Right ventricle myocardium superior (tissue), 1 donor: ENCODE data around the gene MRGPRX4. TPM values are rescaled to one million over a fixed set of nuclear protein-coding genes. Genes with fewer than 3 reads are reported as not detected.

Source experiments
- ATAC-seq: fragments of 200-7000 bp; cut with Tn5 transposase; one replicate; pipeline ENCODE4 v1.9.1; 2020; ENCODE audit warnings: mild to moderate bottlenecking; ENCODE audit not compliant: poor library complexity
- DNase-seq: peaks from one replicate; pipeline ENCODE4 v3.0.0-alpha.2; 2020
- intact Hi-C: fragments of 100-400 bp; cut with DNase I; formaldehyde crosslinking; loops from one replicate; pipeline ENCODE4 v1.11.2; 2022
- total RNA-seq: library from RNA; stranded (reverse); fragmentation: NEBNext Ultra II Directional; extraction: Animal tissue kit (Norgen Biotek cat#: 25700); gene quantifications from one replicate; pipeline ENCODE4 v1.2.1, GENCODE V29; 2021
- donor health status: DM: no; HTN: yes; CAD: no; lungs with severe emphysema.

MRGPRX4 gene
- total RNA-seq, 1 donor from 2014 or later, result not detected

GRCh38 chr11:18203723-18204122 is 31.1 kb downstream of the MRGPRX4 start:
- ATAC-seq (no peak), DNase-seq (no peak)
- intact Hi-C loops, result no loop called here

GRCh38 chr11:18204220-18204619 is 31.6 kb downstream of the MRGPRX4 start:
- DNase-seq, result no peak
- intact Hi-C loops, result no loop called here
- ATAC-seq, result no peak

GRCh38 chr11:18204771-18205170 is 32.1 kb downstream of the MRGPRX4 start:
- ATAC-seq, result no peak

GRCh38 chr11:18209058-18209457 is 36.4 kb downstream of the MRGPRX4 start:
- DNase-seq (no peak), ATAC-seq (no peak)
- intact Hi-C loops, result no loop called here

More at GRCh38 chr11:18204771-18205170, 32.1 kb downstream of the MRGPRX4 start:
- no peak for DNase-seq
- intact Hi-C loops, result no loop called here

- ATAC-seq (no peak), DNase-seq (no peak)
- intact Hi-C loops, result no loop called here
Observed at GRCh38 chr11:18221274-18221876, 48.7 kb downstream of the MRGPRX4 start.

GRCh38 chr11:18222814-18223421 is 50.3 kb downstream of the MRGPRX4 start:
- ATAC-seq, result no peak
- intact Hi-C loops, result no loop called here

More at GRCh38 chr11:18222814-18223421, 50.3 kb downstream of the MRGPRX4 start:
- no peak for DNase-seq

Other genes with a start within 250 kb of the MRGPRX4 start
- 14.7 TPM for gene SERGEF, start 159.8 kb upstream of the MRGPRX4 start, total RNA-seq
- 0.08 TPM for gene TPH1, start 126.6 kb upstream of the MRGPRX4 start, total RNA-seq
- 7.3 TPM for gene SAAL1, start 66.8 kb upstream of the MRGPRX4 start, total RNA-seq
- gene MRGPRX3, start 40.3 kb upstream of the MRGPRX4 start, total RNA-seq, result not detected
- not detected for gene SAA4, start 64.0 kb downstream of the MRGPRX4 start, total RNA-seq
- 1.3 TPM for gene SAA2, start 75.8 kb downstream of the MRGPRX4 start, total RNA-seq
- 6.9 TPM for gene SAA1, start 93.4 kb downstream of the MRGPRX4 start, total RNA-seq
- gene HPS5, start 149.3 kb downstream of the MRGPRX4 start, total RNA-seq, result 11.4 TPM
- 24.4 TPM for gene GTF2H1, start 149.7 kb downstream of the MRGPRX4 start, total RNA-seq
- 302 TPM for gene LDHA, start 221.7 kb downstream of the MRGPRX4 start, total RNA-seq
- gene LDHC, start 239.5 kb downstream of the MRGPRX4 start, total RNA-seq, result not detected